Ovary (tissue), 3 donors: Measurements from ENCODE around the gene RBBP5.

Source experiments
- CTCF ChIP-seq, 3 donors: fragments of 450-650 bp in 2 of 3; fragments of 200-600 bp in 1 of 3; IDR thresholded peaks; one replicate each; pipeline versions ENCODE4 v1.5.1 to v1.8.0; 2016 to 2022; ENCODE audit warnings: antibody characterized with exemption in 3 of 3, mild to moderate bottlenecking in 1 of 3
- EP300 ChIP-seq: sonication (generic); formaldehyde crosslinking; IDR thresholded peaks from one replicate; pipeline ENCODE4 v1.6.1; 2017; ENCODE audit warnings: antibody characterized with exemption
- POLR2A ChIP-seq: fragments of 450-650 bp; IDR thresholded peaks from one replicate; pipeline ENCODE4 v1.6.1; 2017; ENCODE audit warnings: antibody characterized with exemption, mild to moderate bottlenecking, moderate library complexity
- donor health status: DM: no; HTN: no; CAD: no.

- TF ChIP-seq POLR2A (no peak), CTCF (IDR thresholded peaks at IDR 0.05) (no peak), EP300 (no peak)
Observed at GRCh38 chr1:205144046-205144720, 22.4 kb upstream of the RBBP5 start.
